Psoas muscle (tissue), 8 donors: ENCODE results near the gene C19orf47. TPM values are rescaled to one million over a fixed set of nuclear protein-coding genes. Genes with fewer than 3 reads are reported as not detected.

Experiments used
- ATAC-seq, 4 donors: fragments of 200-7000 bp; cut with Tn5 transposase; one replicate each; pipeline ENCODE4 v1.9.1; 2020; ENCODE audit warnings: moderate library complexity in 3 of 4, mild to moderate bottlenecking in 2 of 4
- DNase-seq, 2 donors: peaks; one replicate each; pipeline ENCODE4 v3.0.0-alpha.2; 2020
- H3K27ac ChIP-seq: fragments of 200-600 bp; one replicate; pipeline ENCODE4 v1.8.0; 2022
- H3K27me3 ChIP-seq, 3 donors: fragments of 200-600 bp in 1 of 3; one replicate each; pipeline versions ENCODE4 v1.6.1 to v1.8.0; 2013 to 2022; ENCODE audit warnings: low read length in 2 of 3, mild to moderate bottlenecking in 2 of 3, moderate library complexity in 1 of 3; ENCODE audit not compliant: insufficient read depth in 3 of 3
- H3K36me3 ChIP-seq, 2 donors: fragments of 200-600 bp in 1 of 2; one replicate each; pipeline versions ENCODE4 v1.6.1 to v1.8.0; 2013 to 2022; ENCODE audit warnings: low read depth in 1 of 2, mild to moderate bottlenecking in 1 of 2, moderate library complexity in 1 of 2; ENCODE audit not compliant: insufficient read depth in 1 of 2
- H3K4me1 ChIP-seq: fragments of 200-600 bp; one replicate; pipeline ENCODE4 v1.8.0; 2022
- H3K4me3 ChIP-seq: fragments of 200-600 bp; one replicate; pipeline ENCODE4 v1.8.0; 2022; ENCODE audit warnings: mild to moderate bottlenecking
- H3K9me3 ChIP-seq: fragments of 200-600 bp; one replicate; pipeline ENCODE4 v1.8.0; 2022
- CTCF ChIP-seq: fragments of 200-600 bp; IDR thresholded peaks from one replicate; pipeline ENCODE4 v1.8.0; 2022; ENCODE audit warnings: antibody characterized with exemption
- WGBS, 3 donors: extraction: QIAGEN DNeasy Blood & Tissue Kit; methylation state at CpG; one replicate each; pipeline versions ENCODE4 v1.1.6 to v1.1.7; 2013; 5-methylcytosine and 5-hydroxymethylcytosine counted together
- intact Hi-C, 2 donors: fragments of 100-400 bp; cut with DNase I; formaldehyde crosslinking; loops; one replicate each; pipeline versions ENCODE4 v1.11.0 to v1.14.2; 2022
- polyA plus RNA-seq, 3 donors: library from polyadenylated mRNA; stranded (reverse); fragments of 200-250 nt; gene quantifications; one replicate each; pipeline ENCODE4 v1.2.3, GENCODE V29; 2013
- total RNA-seq, 4 donors: library from RNA; stranded (reverse); fragmentation: NEBNext Ultra II Directional in 2 of 4; extraction: Animal tissue kit (Norgen Biotek cat#: 25700) in 2 of 4; gene quantifications; one replicate each; pipeline versions ENCODE4 v1.2.1 to v1.2.4, GENCODE V29; 2021 to 2023
- donor health status: healthy with polysubstance abuse.
- donor health status: DM: no; HTN: no; CAD: no; lungs with moderate emphysema.
- donor health status: Bipolar disorder and iron deficiency.
- donor health status: healthy.
- donor health status: DM: yes; HTN: yes; CAD: no.
- donor health status: DM: no; HTN: no; CAD: no.
- donor health status: DM: no; HTN: no; CAD: no.
- donor health status: DM: yes; HTN: yes; CAD: no.

Gene C19orf47
- total and polyA plus RNA-seq, 7 donors = 220 to 436 (median 299) TPM

- Histone ChIP-seq H3K4me1 (no peaks in the 10 kb centered on the region), H3K36me3 (peaks cover 7 to 91% of the 10 kb centered on the region in 2 donors), H3K9me3 (no peaks in the 10 kb centered on the region), H3K27ac (no peak overlapping the region), H3K4me3 (no peak overlapping the region), H3K27me3 (no peaks in the 10 kb centered on the region)
- ATAC-seq (no peak), DNase-seq (no peak)
- 83 to 88% (median 87%) methylated on average over 6 of the region's 6 CpGs for WGBS, 3 donors
- no peak for TF ChIP-seq CTCF
- intact Hi-C loops = no loop called here
Observed at GRCh38 chr19:40332669-40333068, 15.5 kb downstream of the C19orf47 start.

- no peak overlapping the region for H3K4me3 ChIP-seq
- no peaks in the 10 kb centered on the region for H3K27me3 ChIP-seq
- no peak for TF ChIP-seq CTCF
- 96 to 98% (median 97%) methylated on average over 5 of the region's 5 CpGs for WGBS, 3 donors
- ATAC-seq = peak in 1 of 4 donors; percentile 20
- H3K4me1 ChIP-seq = no peaks in the 10 kb centered on the region
- no peak for DNase-seq
- peaks cover 10 to 98% of the 10 kb centered on the region in 2 donors for H3K36me3 ChIP-seq
- no peak overlapping the region for H3K27ac ChIP-seq
- intact Hi-C loops = no loop called here
- no peaks in the 10 kb centered on the region for H3K9me3 ChIP-seq
Observed at GRCh38 chr19:40331052-40331451, 17.1 kb downstream of the C19orf47 start.

GRCh38 chr19:40326201-40326600, 22.0 kb downstream of the C19orf47 start:
- H3K36me3 ChIP-seq = peaks cover 8 to 100% of the 10 kb centered on the region in 2 donors
- TF ChIP-seq CTCF = no peak
- H3K27me3 ChIP-seq = no peaks in the 10 kb centered on the region
- no peak for ATAC-seq
- 89 to 92% (median 91%) methylated on average over 14 of the region's 14 CpGs for WGBS, 3 donors
- H3K4me3 ChIP-seq = no peak overlapping the region
- no peaks in the 10 kb centered on the region for H3K9me3 ChIP-seq
- DNase-seq = no peak
- no peak overlapping the region for H3K27ac ChIP-seq
- H3K4me1 ChIP-seq = no peaks in the 10 kb centered on the region
- intact Hi-C loops = no loop called here

GRCh38 chr19:40323705-40324104, 24.5 kb downstream of the C19orf47 start:
- DNase-seq (no peak), ATAC-seq (no peak)
- intact Hi-C loops = no loop called here
- no peak for TF ChIP-seq CTCF
- 88 to 93% (median 91%) methylated on average over 13 of the region's 13 CpGs for WGBS, 3 donors
- Histone ChIP-seq H3K4me1 (no peaks in the 10 kb centered on the region), H3K4me3 (no peak overlapping the region), H3K9me3 (no peaks in the 10 kb centered on the region), H3K36me3 (peaks cover 9 to 97% of the 10 kb centered on the region in 2 donors), H3K27me3 (no peaks in the 10 kb centered on the region), H3K27ac (no peak overlapping the region)

GRCh38 chr19:40322951-40323615, 25.1 kb downstream of the C19orf47 start:
- Histone ChIP-seq H3K4me3 (no peak overlapping the region), H3K4me1 (no peaks in the 10 kb centered on the region), H3K36me3 (peaks cover 9 to 93% of the 10 kb centered on the region in 2 donors), H3K27ac (no peak overlapping the region), H3K27me3 (no peaks in the 10 kb centered on the region), H3K9me3 (no peaks in the 10 kb centered on the region)
- ATAC-seq (peak in 1 of 4 donors; percentile 16), DNase-seq (no peak)
- TF ChIP-seq CTCF = no peak
- WGBS, 3 donors = 86 to 94% (median 94%) methylated on average over 15 of the region's 15 CpGs
- intact Hi-C loops = no loop called here
